Type B pancreatic cell (in vitro differentiated cells): ENCODE results near the gene GRN. TPM values are rescaled to one million over a fixed set of nuclear protein-coding genes. Genes with fewer than 3 reads are reported as not detected.
"Not testable (repeated sequence)": the region's sequence is repeated elsewhere in the genome, so short reads cannot be mapped to it uniquely, and the experiment has no call there.

Source experiments
- DNase-seq: peaks from one replicate; pipeline ENCODE4 v3.0.0; 2021; ENCODE audit warnings: mixed read lengths; ENCODE audit not compliant: unreplicated experiment; ENCODE audit errors: extremely low spot score
- H3K27ac Mint-ChIP-seq: 2 replicates; pipeline ENCODE4 v1.8.0; 2021; ENCODE audit warnings: mild to moderate bottlenecking, mixed read lengths
- H3K27me3 Mint-ChIP-seq: 2 replicates; pipeline ENCODE4 v1.8.0; 2021; ENCODE audit warnings: mixed read lengths
- H3K36me3 Mint-ChIP-seq: 2 replicates; pipeline ENCODE4 v1.8.0; 2021; ENCODE audit warnings: mixed read lengths
- H3K4me1 Mint-ChIP-seq: one replicate; pipeline ENCODE4 v1.8.0; 2021; ENCODE audit warnings: mixed read lengths; ENCODE audit not compliant: unreplicated experiment
- H3K4me3 Mint-ChIP-seq: 2 replicates; pipeline ENCODE4 v1.8.0; 2021; ENCODE audit warnings: mild to moderate bottlenecking, mixed read lengths
- H3K9me3 Mint-ChIP-seq: 2 replicates; pipeline ENCODE4 v1.8.0; 2021; ENCODE audit warnings: mixed read lengths
- total RNA-seq: library from RNA; stranded (reverse); gene quantifications from 2 replicates; pipeline ENCODE4 v1.2.1, GENCODE V29; 2021; ENCODE audit warnings: low replicate concordance
- TF ChIP-seq, protein P1 (sequence below): fragments of 200-600 bp; sonication (generic); conservative IDR thresholded peaks from 2 replicates; pipeline ENCODE4 v1.5.0; 2021; ENCODE audit warnings: antibody characterized with exemption, mild to moderate bottlenecking

Gene GRN
- total RNA-seq, 1 donor from 2014 or later: 183 TPM

- TF ChIP-seq, protein P1, sequence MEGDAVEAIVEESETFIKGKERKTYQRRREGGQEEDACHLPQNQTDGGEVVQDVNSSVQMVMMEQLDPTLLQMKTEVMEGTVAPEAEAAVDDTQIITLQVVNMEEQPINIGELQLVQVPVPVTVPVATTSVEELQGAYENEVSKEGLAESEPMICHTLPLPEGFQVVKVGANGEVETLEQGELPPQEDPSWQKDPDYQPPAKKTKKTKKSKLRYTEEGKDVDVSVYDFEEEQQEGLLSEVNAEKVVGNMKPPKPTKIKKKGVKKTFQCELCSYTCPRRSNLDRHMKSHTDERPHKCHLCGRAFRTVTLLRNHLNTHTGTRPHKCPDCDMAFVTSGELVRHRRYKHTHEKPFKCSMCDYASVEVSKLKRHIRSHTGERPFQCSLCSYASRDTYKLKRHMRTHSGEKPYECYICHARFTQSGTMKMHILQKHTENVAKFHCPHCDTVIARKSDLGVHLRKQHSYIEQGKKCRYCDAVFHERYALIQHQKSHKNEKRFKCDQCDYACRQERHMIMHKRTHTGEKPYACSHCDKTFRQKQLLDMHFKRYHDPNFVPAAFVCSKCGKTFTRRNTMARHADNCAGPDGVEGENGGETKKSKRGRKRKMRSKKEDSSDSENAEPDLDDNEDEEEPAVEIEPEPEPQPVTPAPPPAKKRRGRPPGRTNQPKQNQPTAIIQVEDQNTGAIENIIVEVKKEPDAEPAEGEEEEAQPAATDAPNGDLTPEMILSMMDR: no peak
- Mint-ChIP-seq H3K9me3 (no peaks in the 10 kb centered on the region), H3K36me3 (peaks cover 4% of the 10 kb centered on the region), H3K4me3 (peak overlapping the region; percentile 91), H3K27me3 (peaks cover 6% of the 10 kb centered on the region), H3K4me1 (peaks cover 4% of the 10 kb centered on the region), H3K27ac (no peak overlapping the region)
- DNase-seq: no peak
These were observed 21.6 kb upstream of the GRN start for GRCh38 chr17:44323359-44324091.

- Mint-ChIP-seq H3K9me3 (no peaks in the 10 kb centered on the region), H3K36me3 (peaks cover 4% of the 10 kb centered on the region), H3K27ac (no peak overlapping the region), H3K27me3 (peaks cover 3% of the 10 kb centered on the region), H3K4me1 (peaks cover 4% of the 10 kb centered on the region), H3K4me3 (peak overlapping the region; percentile 91)
- TF ChIP-seq, protein P1: no peak
- DNase-seq: no peak
These were observed 21.0 kb upstream of the GRN start for GRCh38 chr17:44324092-44324570.

- no peaks in the 10 kb centered on the region for H3K36me3 Mint-ChIP-seq
- H3K4me3 Mint-ChIP-seq: peak within 1 kb of the TSS; percentile 91
- no peaks in the 10 kb centered on the region for H3K9me3 Mint-ChIP-seq
- DNase-seq: peak; percentile 97
- H3K4me1 Mint-ChIP-seq: peaks cover 4% of the 10 kb centered on the region
- H3K27me3 Mint-ChIP-seq: no peaks in the 10 kb centered on the region
- TF ChIP-seq, protein P1: no peak
- peak within 1 kb of the TSS; percentile 93 for H3K27ac Mint-ChIP-seq
These were observed 20.4 kb upstream of the GRN start, which contains the start of gene SLC25A39 for GRCh38 chr17:44324571-44325275. Gene SLC25A39, minus strand, starts transcription at chr17:44324823. Its CDS starts 1,261 bp downstream, at chr17:44323562.

DNA sequence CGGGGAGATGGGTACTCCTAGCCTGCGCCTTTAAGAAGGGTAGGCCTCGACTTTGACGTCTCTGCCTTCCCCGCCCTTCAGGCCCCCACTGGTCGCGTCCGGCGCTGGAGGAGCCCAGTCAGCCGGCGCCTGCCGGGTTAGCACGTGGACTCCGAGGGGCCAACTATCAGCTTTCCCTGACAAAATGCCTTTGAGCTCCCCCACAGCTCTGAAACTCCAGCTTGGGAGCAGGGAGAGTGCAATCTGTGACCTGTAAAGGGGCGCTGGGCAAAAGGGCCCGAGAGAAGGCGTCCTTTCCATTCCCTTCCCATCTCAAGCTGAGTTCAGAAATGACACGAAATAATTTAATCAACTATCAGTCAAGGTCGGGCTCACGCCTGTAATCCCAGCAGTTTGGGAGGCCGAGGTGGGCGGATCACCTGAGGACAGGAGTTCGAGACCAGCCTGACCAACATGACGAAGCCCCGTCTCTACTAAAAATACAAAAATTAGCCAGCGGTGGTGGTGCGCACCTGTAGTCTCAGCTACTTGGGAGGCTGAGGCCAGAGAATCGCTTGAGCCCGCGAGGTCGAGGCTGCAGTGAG, 18.1 kb upstream of the GRN start:
- peak overlapping the region; percentile 72 for H3K27ac Mint-ChIP-seq
- H3K4me3 Mint-ChIP-seq: peak overlapping the region; percentile 67
- H3K36me3 Mint-ChIP-seq: no peaks in the 10 kb centered on the region
- H3K4me1 Mint-ChIP-seq: peaks cover 9% of the 10 kb centered on the region
- peak; percentile 93 for DNase-seq
- no peaks in the 10 kb centered on the region for H3K9me3 Mint-ChIP-seq
- TF ChIP-seq, protein P1: no peak
- no peaks in the 10 kb centered on the region for H3K27me3 Mint-ChIP-seq

DNA sequence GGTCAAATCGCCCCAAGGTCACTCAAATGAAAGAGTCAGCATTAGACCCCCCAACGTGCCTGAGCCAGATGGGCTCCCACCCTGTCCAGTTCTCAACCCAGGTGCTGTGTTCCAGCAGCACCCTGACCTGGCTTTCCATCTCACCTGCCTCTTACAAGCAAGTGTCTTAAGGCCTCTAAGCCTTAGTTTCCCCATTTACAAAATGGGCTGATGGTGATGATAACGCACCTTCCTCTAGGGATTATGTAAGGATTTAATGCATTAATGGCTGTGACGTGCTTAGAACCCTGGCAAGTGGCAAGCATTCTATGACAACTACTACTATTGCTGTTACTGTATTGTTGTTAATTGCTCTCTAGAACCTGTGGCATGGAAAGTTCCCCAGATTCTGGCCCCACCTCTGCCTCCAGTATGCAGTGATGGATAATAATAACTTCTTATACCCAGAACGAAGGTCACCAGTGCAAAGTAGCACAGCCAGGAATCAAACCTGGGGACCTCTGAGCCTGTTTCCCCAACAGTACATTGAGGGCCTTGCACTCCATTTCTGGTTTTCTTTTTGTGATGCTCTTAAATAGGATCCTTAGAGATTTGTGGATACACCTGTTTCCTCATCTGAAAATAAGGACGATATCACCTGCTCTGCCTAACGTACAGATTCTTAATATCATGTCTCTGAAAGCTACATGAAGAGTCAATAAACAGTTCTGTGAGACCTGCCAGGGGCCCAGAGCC, 17.2 kb upstream of the GRN start:
- H3K9me3 Mint-ChIP-seq: no peaks in the 10 kb centered on the region
- H3K4me1 Mint-ChIP-seq: peaks cover 9% of the 10 kb centered on the region
- no peaks in the 10 kb centered on the region for H3K36me3 Mint-ChIP-seq
- no peak for DNase-seq
- no peaks in the 10 kb centered on the region for H3K27me3 Mint-ChIP-seq
- H3K4me3 Mint-ChIP-seq: peak overlapping the region; percentile 36
- TF ChIP-seq, protein P1: no peak
- H3K27ac Mint-ChIP-seq: peak overlapping the region; percentile 49

GRCh38 chr17:44329516-44329915, 15.6 kb upstream of the GRN start:
- not testable (repeated sequence) for H3K4me1 Mint-ChIP-seq, DNase-seq, H3K9me3 Mint-ChIP-seq, H3K36me3 Mint-ChIP-seq, H3K27me3 Mint-ChIP-seq, H3K4me3 Mint-ChIP-seq, H3K27ac Mint-ChIP-seq

DNA sequence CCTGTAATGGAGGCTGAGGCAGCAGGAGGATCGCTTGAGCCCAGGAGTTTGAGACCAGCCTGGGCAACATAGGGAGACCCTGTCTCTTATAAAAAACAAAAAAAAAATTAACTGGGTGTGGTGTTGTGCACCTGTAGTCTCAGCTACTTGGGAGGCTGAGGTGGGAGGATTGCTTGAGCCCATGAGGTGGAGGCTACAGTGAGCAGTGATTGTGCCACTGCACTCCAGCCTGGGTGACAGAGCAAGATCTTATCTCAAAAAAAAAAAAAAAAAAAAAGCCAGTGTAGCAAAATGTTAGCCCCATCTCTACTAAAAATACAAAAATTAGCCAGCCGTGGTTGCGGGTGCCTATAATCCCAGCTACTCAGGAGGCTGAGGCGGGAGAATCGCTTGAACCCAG, 14.8 kb upstream of the GRN start:
- H3K36me3 Mint-ChIP-seq, H3K4me1 Mint-ChIP-seq, H3K27me3 Mint-ChIP-seq, DNase-seq, H3K9me3 Mint-ChIP-seq, H3K4me3 Mint-ChIP-seq, H3K27ac Mint-ChIP-seq: not testable (repeated sequence)
